ENCODE results near the gene LSP1.

LSP1 gene

DNA sequence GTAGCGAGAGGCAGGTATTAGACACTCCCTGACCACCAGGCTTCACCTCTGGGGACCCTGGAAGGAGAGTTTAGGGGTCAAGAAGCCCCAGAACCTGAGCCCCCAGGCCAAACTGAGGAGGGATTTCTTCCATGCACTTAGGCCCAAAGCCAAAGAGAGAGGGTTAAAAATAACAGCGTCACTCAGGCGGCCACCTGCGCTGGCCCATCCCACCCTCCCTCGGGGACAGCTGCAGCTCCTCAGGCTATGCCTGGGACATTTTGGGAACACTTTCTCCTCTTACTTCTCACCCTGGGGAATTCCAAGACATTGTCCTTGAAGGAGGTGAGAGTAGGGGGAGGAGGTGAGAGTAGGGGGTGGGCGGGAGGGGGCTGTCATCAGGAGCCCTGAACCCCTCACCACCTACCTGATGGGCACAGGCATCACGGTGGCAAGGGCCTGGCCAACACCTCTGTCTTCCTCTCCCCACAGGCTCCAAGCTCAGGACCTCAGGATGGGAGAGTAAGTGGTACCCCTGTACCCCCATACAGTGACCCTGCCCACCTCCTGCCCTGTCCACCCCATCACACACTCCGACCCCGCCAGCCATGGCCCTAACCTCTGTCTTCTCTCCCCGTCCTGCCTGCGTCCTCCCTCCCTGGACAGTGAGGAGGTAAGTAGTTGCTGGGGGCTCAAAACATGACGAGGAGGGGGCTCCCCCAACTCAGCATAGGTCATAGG lies 13.5 kb upstream of the LSP1 start:
- no peaks in the 10 kb centered on the region for H3K27me3 Mint-ChIP-seq (ENCODE audit: low read depth)
- no peak overlapping the region for H3K27ac Mint-ChIP-seq
- H3K9me3 Mint-ChIP-seq = no peaks in the 10 kb centered on the region
- no peaks in the 10 kb centered on the region for H3K36me3 Mint-ChIP-seq (ENCODE audit: low read depth)
- peaks cover 14% of the 10 kb centered on the region for H3K4me1 Mint-ChIP-seq (ENCODE audit: low read depth)
- H3K4me3 Mint-ChIP-seq = no peak overlapping the region

DNA sequence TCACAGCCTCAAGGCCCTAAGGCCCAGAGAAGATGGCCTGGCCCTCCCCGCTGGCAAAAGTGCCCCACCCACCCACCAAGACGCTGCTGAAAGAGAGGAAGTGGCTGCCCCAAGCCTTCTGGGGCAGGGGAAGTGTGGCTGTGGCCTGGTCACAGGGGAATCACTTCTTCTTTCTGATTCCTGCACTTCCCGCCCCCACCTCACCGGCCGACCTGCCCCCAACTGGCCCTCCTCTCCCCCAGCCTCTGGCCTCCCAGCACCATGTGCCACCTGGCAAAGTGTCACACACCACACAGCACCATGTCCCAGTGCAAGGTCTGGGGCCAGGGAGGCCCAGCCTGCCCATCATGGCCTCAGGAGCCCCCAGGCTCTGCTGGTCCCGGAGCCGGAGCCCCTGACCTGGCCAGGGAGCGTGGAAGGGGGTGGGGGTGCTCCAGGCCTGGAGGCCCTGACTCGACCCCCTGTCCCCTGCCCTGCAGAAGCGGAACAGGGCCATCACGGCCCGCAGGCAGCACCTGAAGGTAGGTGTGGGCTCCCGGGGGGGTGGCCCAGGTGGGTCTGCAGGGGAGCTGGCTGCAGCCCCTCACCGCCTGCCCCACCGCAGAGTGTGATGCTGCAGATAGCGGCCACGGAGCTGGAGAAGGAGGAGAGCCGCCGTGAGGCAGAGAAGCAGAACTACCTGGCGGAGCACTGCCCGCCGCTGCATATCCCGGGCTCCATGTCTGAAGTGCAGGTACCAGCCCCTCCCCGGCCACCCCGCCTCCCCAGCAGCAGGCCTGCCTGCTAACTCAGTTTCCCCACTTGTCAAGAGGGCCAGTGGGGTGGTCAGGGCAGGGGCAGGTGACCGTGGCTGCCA lies 12.7 kb upstream of the LSP1 start:
- Mint-ChIP-seq H3K4me1 (ENCODE audit: low read depth) (peaks cover 22% of the 10 kb centered on the region), H3K27me3 (ENCODE audit: low read depth) (peaks cover 6% of the 10 kb centered on the region), H3K36me3 (ENCODE audit: low read depth) (no peaks in the 10 kb centered on the region), H3K9me3 (no peaks in the 10 kb centered on the region), H3K27ac (no peak overlapping the region), H3K4me3 (no peak overlapping the region)

DNA sequence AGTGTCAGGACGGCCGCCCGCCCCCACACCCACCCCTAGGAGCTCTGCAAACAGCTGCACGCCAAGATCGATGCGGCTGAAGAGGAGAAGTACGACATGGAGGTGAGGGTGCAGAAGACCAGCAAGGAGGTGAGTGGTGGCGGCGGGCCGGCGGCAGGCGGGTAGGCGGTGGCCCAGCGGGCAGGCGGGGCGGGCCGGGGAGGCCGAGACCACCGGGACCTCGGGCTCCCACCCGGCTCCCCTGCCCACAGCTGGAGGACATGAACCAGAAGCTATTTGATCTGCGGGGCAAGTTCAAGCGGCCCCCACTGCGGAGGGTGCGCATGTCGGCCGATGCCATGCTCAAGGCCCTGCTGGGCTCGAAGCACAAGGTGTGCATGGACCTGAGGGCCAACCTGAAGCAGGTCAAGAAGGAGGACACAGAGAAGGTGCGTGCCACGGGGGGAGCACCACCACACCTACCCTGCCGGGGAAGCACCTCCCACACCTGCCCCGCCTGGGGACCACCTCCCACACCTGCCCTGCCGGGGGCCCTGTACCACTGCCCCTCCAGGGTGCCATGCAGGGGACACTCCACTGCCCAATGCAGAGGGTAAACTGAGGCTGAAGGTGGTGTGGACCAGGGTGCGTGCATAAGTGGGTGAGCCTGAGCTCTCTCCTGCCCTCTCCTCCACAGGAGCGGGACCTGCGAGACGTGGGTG lies 12.0 kb upstream of the LSP1 start:
- H3K27ac Mint-ChIP-seq = no peak overlapping the region
- peaks cover 8% of the 10 kb centered on the region for H3K27me3 Mint-ChIP-seq (ENCODE audit: low read depth)
- no peaks in the 10 kb centered on the region for H3K36me3 Mint-ChIP-seq (ENCODE audit: low read depth)
- H3K4me1 Mint-ChIP-seq (ENCODE audit: low read depth) = peaks cover 27% of the 10 kb centered on the region
- H3K9me3 Mint-ChIP-seq = no peaks in the 10 kb centered on the region
- H3K4me3 Mint-ChIP-seq = no peak overlapping the region

DNA sequence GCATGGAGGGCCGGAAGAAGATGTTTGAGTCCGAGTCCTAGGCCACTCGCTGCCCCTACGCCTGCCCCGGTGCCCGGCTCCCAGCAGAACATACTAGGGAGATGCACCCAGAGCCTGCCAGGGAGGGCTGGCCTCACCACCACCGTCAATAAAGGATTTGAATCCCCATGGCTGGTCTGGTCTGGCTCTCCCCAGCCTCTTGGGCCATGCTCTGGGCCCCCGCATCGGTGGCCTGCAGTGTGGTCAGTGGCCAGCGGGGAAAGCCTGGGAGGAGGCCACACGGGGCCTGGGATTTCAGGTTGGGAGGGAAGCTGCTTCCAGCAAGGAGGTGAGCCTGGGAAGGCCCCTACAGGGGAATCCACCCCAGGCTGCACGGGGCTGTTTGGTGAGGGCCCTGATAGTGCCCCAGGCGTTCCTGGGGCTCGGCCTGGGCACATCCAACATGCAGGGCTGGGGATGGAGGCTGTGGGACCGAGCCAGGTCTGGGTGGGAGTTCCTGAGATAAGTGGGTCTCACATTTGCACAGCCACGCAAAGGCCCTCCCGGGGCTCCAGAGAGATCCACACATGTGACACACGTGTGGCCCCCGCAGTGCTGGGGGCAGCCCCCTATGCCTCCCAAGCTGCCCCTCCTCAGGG lies 11.3 kb upstream of the LSP1 start:
- Mint-ChIP-seq H3K4me3 (no peak overlapping the region), H3K4me1 (ENCODE audit: low read depth) (peaks cover 27% of the 10 kb centered on the region), H3K9me3 (no peaks in the 10 kb centered on the region), H3K36me3 (ENCODE audit: low read depth) (no peaks in the 10 kb centered on the region), H3K27ac (no peak overlapping the region), H3K27me3 (ENCODE audit: low read depth) (peaks cover 8% of the 10 kb centered on the region)

DNA sequence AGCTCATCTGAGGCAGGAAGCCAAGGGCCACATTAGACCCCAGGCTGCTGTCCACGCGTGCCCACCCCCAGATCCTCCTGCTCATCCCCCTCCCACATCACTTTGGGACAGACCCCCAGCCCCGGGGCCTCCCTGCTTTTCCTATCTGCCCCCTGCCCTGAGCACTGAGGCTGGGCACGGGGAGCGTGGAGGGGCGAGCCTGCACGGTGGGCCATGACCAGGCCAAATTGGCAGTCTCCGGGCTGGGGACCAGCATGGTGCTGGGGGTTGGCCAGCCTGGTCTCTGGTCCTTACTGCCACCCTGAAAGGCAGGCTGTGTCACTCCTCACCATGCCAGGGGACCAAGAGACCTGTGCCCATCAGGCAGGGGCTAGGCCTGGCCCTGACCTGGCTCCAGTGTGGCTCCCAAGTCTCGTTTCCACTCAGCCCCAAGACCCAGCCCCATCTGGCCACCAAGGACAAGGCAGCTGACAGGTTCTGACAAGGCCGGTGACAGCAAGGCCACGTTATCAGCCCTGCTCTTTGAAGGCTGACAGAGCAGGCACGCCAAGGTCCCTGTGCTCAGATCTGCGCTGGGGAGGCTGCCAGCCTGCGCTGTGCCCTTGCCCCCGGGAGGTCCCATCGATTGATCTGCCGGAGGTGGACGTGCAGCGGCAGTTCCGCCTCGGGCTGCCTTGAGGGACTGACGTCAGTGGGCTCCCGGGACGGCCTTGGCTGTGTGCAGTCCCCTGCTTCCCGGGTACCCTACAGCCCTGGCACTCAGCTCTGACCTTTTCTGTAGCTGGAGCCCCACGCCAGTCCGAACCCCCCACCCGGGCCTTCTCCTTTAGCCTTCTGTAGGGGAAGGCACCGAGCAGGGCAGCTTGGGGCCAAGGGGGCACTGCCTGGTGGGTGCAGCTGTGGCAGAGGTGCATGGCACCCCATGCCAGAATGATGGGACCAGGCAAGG lies 10.5 kb upstream of the LSP1 start:
- no peaks in the 10 kb centered on the region for H3K36me3 Mint-ChIP-seq (ENCODE audit: low read depth)
- peaks cover 8% of the 10 kb centered on the region for H3K27me3 Mint-ChIP-seq (ENCODE audit: low read depth)
- peaks cover 28% of the 10 kb centered on the region for H3K4me1 Mint-ChIP-seq (ENCODE audit: low read depth)
- no peak overlapping the region for H3K4me3 Mint-ChIP-seq
- no peaks in the 10 kb centered on the region for H3K9me3 Mint-ChIP-seq
- peak overlapping the region; percentile 88 for H3K27ac Mint-ChIP-seq

DNA sequence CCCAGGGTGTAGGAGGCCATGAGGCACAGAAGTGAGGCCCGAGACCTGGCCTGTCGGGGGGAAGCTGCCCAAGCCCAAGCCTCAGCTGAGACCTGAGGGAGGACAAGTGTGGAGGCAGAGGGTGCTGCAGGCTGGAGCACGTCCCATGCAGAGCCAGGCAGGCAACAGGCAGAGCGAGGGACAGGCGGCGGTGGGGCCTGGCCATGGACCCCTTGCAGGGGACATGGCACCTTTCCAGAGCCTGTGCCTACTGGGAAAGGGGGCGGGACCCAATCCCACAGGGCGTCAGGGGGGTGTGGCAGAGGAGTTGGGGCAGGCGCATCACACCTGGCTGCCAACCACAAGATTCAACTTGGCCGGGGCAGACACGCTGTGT lies 9.8 kb upstream of the LSP1 start:
- Mint-ChIP-seq H3K27me3 (ENCODE audit: low read depth) (peaks cover 8% of the 10 kb centered on the region), H3K4me3 (no peak overlapping the region), H3K9me3 (no peaks in the 10 kb centered on the region), H3K36me3 (ENCODE audit: low read depth) (no peaks in the 10 kb centered on the region), H3K27ac (peak overlapping the region; percentile 88), H3K4me1 (ENCODE audit: low read depth) (peaks cover 29% of the 10 kb centered on the region)

DNA sequence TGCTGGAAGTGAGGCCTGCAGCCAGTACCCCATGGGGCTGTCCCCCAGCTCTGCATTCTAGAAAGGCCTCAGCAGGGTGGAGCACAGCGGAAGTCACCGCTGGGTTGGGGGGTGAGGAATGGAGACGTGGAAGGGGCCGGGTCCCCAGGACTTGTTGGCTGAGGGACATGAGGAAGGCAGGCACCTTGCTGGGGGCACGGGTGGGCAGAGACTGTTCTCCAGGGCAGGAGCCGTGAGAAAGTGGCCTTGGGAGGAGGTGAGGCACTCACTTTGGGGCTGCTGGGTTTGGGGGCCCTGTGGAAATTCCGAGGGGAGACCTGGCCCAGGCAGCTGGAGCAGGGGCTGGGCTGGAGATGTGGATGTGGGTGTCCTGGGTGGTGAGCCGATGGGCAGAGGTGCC lies 9.1 kb upstream of the LSP1 start:
- Mint-ChIP-seq H3K9me3 (no peaks in the 10 kb centered on the region), H3K27me3 (ENCODE audit: low read depth) (peaks cover 8% of the 10 kb centered on the region), H3K4me1 (ENCODE audit: low read depth) (peaks cover 29% of the 10 kb centered on the region), H3K4me3 (no peak overlapping the region), H3K27ac (peak overlapping the region; percentile 88), H3K36me3 (ENCODE audit: low read depth) (no peaks in the 10 kb centered on the region)

DNA sequence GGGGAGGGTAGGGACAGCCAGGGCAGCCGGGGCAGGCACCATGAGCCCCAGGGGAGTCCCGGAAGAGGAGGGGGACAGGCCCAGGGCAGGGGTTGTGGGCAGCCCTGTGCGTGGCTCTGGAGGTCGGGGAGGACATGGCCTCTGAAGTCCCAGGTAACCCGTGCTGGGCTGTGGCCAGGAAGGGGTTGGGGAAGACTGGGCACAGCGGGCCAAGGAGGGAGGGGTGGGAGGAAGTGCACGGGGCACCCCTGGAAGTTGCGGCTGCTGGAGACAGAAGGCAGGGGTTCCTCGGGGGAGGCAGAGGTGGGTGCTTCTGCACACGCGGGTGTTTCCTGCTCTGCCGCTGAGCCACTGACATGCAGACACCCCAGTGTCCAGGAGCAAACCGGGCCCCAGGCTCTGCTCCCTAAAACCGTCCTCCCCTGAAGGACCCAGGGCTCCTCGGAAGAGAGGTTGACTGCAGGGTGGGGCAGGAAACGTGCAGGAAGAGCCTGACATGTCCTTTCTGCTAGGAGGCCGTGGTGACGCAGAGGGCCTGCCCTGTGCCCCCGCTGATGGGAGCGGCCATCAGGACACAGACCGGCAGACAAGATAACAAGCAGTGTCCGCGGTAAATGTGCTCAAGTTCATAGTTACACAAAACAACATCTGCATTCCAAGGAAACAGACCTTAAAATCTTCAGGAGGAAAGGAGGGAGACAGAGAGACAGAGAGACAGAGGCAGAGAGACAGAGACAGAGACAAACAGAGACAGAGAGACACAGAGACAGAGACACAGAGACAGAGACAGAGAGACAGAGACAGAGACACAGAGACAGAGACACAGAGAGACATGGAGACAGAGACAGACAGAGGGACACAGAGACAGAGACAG lies 8.4 kb upstream of the LSP1 start:
- peak overlapping the region; percentile 74 for H3K4me3 Mint-ChIP-seq
- peaks cover 30% of the 10 kb centered on the region for H3K4me1 Mint-ChIP-seq (ENCODE audit: low read depth)
- no peaks in the 10 kb centered on the region for H3K9me3 Mint-ChIP-seq
- peaks cover 8% of the 10 kb centered on the region for H3K27me3 Mint-ChIP-seq (ENCODE audit: low read depth)
- H3K36me3 Mint-ChIP-seq (ENCODE audit: low read depth) = no peaks in the 10 kb centered on the region
- peak overlapping the region; percentile 88 for H3K27ac Mint-ChIP-seq

DNA sequence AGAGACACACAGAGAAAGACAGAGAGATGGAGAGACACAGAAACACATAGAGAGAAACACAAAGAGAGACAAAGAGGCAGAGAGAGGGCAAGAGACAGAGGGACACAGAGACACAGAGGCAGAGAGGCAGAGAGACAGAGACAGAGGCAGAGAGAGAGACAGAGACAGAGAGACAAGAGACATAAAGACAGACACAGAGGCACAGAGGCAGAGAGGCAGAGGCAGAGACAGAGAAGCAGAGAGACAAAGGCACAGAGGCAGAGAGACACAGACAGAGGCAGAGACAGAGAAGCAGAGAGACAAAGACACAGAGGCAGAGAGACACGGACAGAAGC lies 7.8 kb upstream of the LSP1 start:
- H3K36me3 Mint-ChIP-seq (ENCODE audit: low read depth) = no peaks in the 10 kb centered on the region
- peak overlapping the region; percentile 74 for H3K4me3 Mint-ChIP-seq
- H3K4me1 Mint-ChIP-seq (ENCODE audit: low read depth) = peaks cover 29% of the 10 kb centered on the region
- peaks cover 8% of the 10 kb centered on the region for H3K27me3 Mint-ChIP-seq (ENCODE audit: low read depth)
- peak overlapping the region; percentile 88 for H3K27ac Mint-ChIP-seq
- no peaks in the 10 kb centered on the region for H3K9me3 Mint-ChIP-seq

DNA sequence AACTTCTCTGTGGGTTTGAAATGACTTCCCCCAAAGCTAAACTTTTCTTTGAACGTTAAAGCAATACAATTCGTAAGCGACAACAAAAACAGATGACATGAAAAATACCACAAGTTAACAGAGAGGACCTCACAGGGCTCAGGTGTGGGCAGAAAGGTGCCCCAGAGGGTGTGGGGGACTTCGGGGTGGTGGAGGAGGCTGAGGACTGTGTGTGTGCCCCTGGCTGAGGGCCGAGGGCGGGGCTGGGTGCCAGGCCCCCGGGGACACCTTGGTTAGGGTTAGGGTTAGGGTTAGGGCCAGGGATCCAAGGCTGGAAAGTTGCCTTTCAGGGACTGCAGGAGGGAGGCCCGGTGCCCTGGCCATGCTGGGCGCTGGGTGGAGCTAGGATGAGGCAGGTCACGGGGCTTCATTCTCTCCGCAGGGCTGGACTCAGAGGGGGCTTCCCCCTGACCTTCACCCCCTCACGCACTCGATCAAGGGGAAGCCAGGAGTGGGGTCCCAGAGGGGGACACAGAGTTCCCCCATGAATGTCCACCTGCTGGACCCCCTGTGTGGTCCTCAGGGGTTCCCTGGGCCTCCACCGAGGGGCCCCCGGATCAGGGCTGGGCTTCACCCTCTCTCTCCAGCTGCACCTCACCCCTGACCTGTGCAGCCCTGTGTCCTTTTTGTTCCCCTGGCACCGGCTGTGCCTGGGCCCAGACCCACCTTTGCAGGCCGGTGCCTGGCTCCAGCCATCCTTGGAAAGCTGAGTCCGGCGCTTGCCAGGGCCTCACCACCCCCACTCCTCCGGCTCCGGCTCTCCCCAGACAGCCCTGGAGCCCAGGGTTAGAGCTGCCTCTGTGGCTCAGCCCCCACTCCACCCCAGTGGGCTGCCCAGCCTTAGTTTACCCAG lies 7.1 kb upstream of the LSP1 start:
- Mint-ChIP-seq H3K27ac (peak overlapping the region; percentile 88), H3K9me3 (no peaks in the 10 kb centered on the region), H3K27me3 (ENCODE audit: low read depth) (peaks cover 8% of the 10 kb centered on the region), H3K4me1 (ENCODE audit: low read depth) (peaks cover 36% of the 10 kb centered on the region), H3K4me3 (peak overlapping the region; percentile 74), H3K36me3 (ENCODE audit: low read depth) (no peaks in the 10 kb centered on the region)

DNA sequence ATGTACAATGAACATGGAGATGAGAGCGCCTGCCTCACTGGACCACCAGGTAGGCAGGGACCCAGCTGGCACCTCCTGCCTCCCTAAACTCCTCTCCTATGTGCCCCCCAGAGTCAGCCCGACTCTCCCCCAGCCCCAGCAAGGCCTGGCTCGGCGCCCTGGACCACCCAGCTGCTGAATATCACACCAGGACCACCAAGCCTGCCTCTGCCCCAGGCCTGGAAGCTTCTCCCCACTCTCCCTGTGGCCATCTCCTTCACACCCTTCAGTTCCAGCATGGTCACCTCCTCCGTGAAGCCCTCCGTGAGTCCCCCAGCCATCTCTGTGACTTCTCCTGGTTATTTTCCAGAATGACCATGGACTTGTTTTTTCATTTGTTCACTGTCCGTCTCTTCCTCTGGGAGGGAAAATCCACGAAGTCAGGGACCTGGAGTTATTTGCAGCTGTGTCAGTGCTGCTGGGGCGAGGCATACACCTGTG lies 6.4 kb upstream of the LSP1 start:
- Mint-ChIP-seq H3K4me3 (no peak overlapping the region), H3K27me3 (ENCODE audit: low read depth) (peaks cover 8% of the 10 kb centered on the region), H3K36me3 (ENCODE audit: low read depth) (no peaks in the 10 kb centered on the region), H3K27ac (no peak overlapping the region), H3K4me1 (ENCODE audit: low read depth) (peaks cover 40% of the 10 kb centered on the region), H3K9me3 (no peaks in the 10 kb centered on the region)

DNA sequence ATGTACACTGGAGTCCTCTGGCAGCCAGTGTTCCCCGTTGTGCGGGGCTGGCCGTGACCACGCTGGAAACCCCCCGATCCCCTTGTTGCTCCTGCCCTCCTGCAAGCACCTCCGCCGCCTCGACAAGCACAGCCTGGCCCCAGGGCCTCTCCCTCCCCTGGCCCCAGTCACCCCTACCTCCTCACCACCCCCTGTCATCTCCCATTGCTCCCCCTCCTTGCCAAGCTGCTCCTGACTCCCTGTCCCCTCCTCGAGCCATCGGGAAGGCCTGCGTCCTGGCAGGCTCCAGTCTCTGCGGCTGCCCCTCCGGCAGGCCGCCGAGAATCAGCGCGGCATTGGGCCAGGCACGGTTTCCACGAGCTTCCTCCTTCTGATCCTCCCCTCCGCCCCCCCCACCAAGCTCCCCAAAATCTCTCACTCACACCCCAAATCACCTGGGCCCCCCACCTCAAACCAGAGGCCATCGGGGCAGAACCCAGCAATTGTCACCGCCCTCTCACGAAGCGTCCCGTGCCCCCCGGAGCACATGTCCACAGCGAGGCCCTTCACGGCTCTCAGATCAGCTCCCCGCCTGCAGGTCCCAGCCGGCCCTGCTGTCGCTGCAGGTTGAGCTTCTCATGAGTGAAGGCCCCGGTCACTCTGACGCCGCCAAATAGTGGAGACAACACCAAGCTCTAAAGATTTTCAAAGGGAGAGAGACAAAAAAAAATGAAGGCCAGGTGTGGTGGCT lies 5.7 kb upstream of the LSP1 start:
- H3K27me3 Mint-ChIP-seq (ENCODE audit: low read depth) = peaks cover 8% of the 10 kb centered on the region

More for the DNA sequence above, 5.7 kb upstream of the LSP1 start:
- peaks cover 43% of the 10 kb centered on the region for H3K4me1 Mint-ChIP-seq (ENCODE audit: low read depth)
- no peak overlapping the region for H3K4me3 Mint-ChIP-seq
- peak overlapping the region; percentile 60 for H3K27ac Mint-ChIP-seq
- H3K36me3 Mint-ChIP-seq (ENCODE audit: low read depth) = no peaks in the 10 kb centered on the region
- no peaks in the 10 kb centered on the region for H3K9me3 Mint-ChIP-seq

Data from T-helper 1 cell treated with Interleukin-12 subunit alpha and Interleukin-12 subunit beta and Interleukin-4 antibody, amounts not matched to agents 30 μg/mL and 1 μg/mL, for 36 hours (primary cell).